HG03571 (cell line): ENCODE data around the gene RSF1.

Source experiments
- ATAC-seq: cut with Tn5 transposase; IDR thresholded peaks from one replicate; pipeline ENCODE4 v1.9.1; 2021; ENCODE audit not compliant: unreplicated experiment

Gene RSF1

DNA sequence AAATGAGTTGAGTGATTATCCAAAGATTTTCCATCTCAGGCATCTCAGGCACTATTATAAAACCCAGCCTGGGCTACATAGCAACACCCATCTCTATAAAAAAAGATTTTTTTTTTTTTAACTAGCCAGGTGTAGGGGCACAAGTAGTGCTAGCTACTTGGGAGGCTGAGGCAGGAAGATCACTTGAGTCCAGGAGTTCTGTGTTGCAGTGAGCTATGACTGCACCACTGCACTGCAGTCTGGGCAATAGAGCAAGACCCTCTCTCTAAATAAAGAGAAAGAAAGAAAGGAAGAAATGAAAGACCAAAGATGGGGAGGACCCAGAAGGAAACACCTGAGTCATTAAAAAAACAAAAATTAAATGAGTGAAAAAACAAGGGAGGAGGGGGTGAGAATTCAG, 14.1 kb downstream of the RSF1 start:
- no peak for ATAC-seq

DNA sequence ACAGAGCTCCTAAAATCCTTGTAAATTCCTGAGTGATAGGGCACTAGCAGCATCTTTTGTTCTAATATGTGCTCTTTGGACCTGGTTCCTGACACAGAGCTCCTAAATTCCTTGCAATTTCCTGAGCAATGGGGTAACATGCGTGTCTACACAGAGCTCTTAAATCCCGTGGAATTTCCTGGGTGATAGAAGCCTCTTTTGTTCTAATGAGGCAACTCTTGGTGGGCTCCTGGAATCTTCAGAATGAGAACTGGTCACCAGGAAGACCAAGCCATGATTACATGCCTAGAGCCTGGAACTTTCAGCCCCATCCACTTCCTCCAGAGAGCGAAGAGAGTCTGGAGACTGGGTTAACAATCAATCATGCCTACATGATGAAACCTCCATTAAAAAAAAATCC, 19.0 kb downstream of the RSF1 start:
- no peak for ATAC-seq

GRCh38 chr11:77800449-77800848, 20.1 kb downstream of the RSF1 start:
- no peak for ATAC-seq

DNA sequence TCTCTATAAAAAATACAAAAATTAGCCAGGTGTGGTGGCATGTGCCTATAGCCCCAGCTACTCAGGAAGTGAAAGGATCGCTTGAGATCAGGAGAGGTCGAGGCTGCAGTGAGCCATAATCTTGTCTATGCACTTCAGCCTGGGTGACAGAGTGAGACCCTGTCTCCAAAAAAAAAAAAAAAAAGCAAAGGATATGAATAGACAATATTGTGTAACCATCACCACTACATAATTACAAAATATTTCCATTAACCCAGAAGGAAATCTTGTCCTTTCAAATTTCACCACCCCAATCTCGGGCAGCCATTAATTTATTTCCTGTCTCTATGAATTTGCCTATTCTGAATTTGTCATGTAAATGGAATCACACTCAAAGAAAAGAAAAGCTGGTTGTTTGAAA, 21.2 kb downstream of the RSF1 start:
- ATAC-seq: no peak

GRCh38 chr11:77793972-77794371, 26.6 kb downstream of the RSF1 start:
- ATAC-seq: no peak

GRCh38 chr11:77791301-77791700, 29.2 kb downstream of the RSF1 start:
- no peak for ATAC-seq

- no peak for ATAC-seq
Observed at GRCh38 chr11:77789731-77790476, 30.6 kb downstream of the RSF1 start.

GRCh38 chr11:77789061-77789730, 31.3 kb downstream of the RSF1 start:
- ATAC-seq: no peak

DNA sequence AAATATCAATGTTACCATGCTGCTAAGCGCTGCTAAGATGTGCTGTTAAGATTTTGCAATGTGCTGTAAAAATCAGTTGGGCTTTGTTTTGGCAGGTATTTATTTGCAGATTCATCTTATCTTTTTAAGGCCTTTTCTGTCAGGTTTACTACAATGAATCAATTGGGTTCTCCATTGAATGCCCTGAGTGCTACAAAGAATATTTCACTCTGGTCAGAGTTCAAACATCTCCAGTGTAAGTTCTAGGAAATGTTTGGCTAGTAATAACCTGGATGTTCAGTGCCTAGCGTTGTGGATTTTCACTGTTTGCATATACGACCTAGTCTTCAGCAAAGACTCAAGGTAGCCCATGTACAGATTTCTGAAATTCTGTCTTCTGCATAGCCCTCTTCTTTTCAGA, 36.0 kb downstream of the RSF1 start:
- no peak for ATAC-seq

- no peak for ATAC-seq
Observed at GRCh38 chr11:77783025-77783424, 37.5 kb downstream of the RSF1 start.

DNA sequence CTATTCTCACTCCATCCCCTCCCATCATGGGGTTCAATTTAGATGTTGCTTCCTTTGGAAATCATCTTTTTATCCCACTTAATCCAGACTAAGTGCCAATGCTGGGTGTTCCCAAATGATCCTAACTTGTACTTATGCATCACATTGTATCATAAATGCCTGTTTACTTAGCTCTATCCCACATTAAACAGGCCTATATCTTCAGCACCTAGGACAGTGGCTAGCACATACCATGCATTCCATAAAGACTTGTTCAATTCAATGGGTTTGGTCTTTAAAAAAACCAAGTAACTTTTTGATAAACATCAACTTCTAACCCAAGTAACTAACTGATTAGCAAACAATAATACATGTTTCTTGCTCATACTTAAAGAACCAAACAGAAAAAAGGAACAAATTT, 40.6 kb downstream of the RSF1 start:
- no peak for ATAC-seq

GRCh38 chr11:77778549-77778948, 42.0 kb downstream of the RSF1 start:
- no peak for ATAC-seq

GRCh38 chr11:77778118-77778517, 42.4 kb downstream of the RSF1 start:
- ATAC-seq: no peak

DNA sequence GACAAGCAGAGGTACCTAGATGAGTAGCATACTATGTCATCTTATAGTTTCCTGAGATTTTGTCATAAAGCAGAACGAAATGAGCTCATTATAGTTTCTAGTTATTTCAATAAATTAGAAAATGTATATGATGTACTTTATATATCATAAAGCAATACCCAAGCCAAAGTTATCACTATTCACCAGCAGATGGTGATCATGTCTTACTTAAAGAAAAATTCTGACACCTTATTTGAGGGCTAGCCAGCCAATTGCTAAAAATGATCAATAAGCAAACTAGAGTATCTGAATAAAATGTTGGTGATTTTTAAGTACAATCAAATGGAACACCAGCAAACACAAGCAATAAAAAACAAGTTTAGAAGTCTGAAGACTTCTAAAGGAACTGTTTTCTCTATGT, 44.1 kb downstream of the RSF1 start:
- ATAC-seq: no peak

DNA sequence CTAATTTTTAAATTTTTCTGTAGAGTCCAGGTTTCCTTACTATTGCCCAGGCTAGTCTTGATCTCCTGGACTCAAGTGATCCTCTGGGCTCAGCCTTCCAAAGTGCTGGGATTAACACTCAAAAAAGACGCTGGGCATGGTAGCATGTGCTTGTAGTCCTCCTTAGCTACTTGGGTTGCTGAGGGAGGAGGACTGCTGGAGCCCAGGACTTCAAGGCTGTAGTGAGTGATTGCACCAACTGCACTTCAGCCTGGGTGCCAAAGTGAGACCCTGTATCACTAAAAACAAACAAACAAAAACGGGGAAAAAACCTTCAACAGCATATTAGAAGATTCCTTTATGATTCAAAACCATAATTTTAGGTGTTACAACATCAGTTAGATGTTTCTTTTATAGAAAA, 44.6 kb downstream of the RSF1 start:
- no peak for ATAC-seq

DNA sequence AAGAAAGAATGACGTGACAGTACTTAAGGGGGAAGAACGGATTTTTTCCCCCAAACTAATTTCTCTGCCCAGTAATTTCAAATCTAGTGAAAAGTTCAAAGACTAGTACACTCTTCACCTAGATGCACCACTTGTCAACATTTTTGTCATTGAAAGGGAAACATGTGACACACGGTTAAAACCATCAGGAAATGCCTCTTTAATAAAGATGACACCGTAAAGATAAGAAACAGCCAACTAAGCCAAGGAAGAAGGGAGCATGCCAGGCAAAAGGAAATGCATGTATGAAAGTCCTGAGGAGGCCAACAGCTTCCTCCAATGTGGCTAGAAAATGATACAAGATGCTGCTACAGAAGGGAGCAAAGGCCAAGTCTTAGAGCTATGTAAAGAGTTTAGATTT, 49.4 kb downstream of the RSF1 start:
- ATAC-seq: no peak

DNA sequence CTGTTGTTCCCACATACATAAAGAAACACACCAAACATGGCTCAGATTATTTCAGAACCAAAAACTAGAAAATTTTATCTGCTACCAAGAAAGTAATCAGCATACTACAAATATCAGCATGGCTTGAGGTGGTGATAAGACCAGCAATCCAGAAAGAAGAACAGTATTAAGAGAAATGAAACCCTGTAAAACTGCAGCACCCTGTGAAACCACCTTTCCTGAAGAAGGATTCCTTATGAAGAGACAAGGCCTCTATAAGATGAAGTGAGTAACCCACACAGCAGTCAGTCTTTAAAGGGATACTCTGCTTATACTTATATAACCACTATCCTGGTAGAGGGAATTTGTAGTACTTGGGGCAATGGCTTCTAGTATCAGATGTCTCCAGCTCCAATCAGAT, 49.9 kb downstream of the RSF1 start:
- ATAC-seq: no peak

GRCh38 chr11:77762426-77762825, 58.1 kb downstream of the RSF1 start:
- no peak for ATAC-seq

DNA sequence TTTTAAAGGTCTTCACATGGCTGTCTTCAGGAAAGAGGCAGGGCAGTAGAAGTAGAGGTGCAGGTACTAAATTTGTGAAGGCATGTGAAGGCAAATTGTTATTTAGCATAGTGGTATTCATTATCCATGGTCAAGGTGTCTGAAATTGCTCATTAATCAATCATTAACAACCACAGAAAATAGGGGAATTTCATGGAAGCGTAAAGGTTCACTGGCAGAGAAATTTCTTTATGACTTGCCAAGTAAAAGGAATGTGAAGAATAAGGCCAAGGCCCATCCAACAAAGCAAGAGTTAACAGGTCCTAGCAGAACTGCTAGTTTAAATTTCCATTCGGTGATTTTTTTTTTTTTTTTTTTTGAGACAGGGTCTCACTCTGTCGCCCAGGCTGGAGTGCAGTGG, 59.0 kb downstream of the RSF1 start:
- ATAC-seq: no peak

- ATAC-seq: no peak
Observed at GRCh38 chr11:77758331-77758730, 62.2 kb downstream of the RSF1 start.

- ATAC-seq: no peak
Observed at GRCh38 chr11:77753230-77753629, 67.3 kb downstream of the RSF1 start.

DNA sequence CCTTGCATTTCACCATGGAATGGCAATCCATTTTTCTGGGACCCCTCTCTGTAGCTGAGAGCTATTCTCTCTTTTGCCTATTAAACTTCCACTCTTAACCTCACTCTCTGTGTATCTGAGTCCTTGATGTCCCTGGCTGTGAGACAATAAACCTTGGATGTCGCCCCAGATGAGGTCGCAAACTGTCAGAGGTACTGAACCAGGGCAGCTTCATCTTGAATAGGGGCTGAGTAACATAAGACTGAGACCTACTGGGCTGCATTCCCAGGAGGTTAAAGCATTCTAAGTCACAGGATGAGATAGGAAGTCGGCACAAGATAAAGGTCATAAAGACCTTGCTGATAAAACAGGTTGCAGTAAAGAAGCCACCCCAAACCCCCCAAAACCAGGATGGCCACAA, 68.0 kb downstream of the RSF1 start:
- ATAC-seq: no peak
